Progenitor cell of endocrine pancreas (in vitro differentiated cells): ENCODE measurements around the gene CARS1. TPM values are rescaled to one million over a fixed set of nuclear protein-coding genes. Genes with fewer than 3 reads are reported as not detected.

Experiments used
- DNase-seq: peaks from one replicate; pipeline ENCODE4 v3.0.0; 2021; ENCODE audit warnings: low spot score; ENCODE audit not compliant: unreplicated experiment
- H3K27ac Mint-ChIP-seq: 2 replicates; pipeline ENCODE4 v1.8.0; 2021; ENCODE audit warnings: mild to moderate bottlenecking, moderate library complexity, mixed read lengths
- H3K27me3 Mint-ChIP-seq: 2 replicates; pipeline ENCODE4 v1.8.0; 2021; ENCODE audit warnings: mixed read lengths
- H3K36me3 Mint-ChIP-seq: 2 replicates; pipeline ENCODE4 v1.8.0; 2022; ENCODE audit warnings: mixed read lengths; ENCODE audit not compliant: insufficient read depth
- H3K4me1 Mint-ChIP-seq: 2 replicates; pipeline ENCODE4 v1.8.0; 2021; ENCODE audit warnings: low read depth, mixed read lengths
- H3K4me3 Mint-ChIP-seq: 2 replicates; pipeline ENCODE4 v1.8.0; 2021; ENCODE audit warnings: low read depth, mild to moderate bottlenecking, moderate library complexity, mixed read lengths
- H3K9me3 Mint-ChIP-seq: 2 replicates; pipeline ENCODE4 v1.8.0; 2021; ENCODE audit warnings: low read depth, mixed read lengths
- CTCF ChIP-seq: fragments of 200-600 bp; sonication (generic); IDR thresholded peaks from one replicate; pipeline ENCODE4 v1.5.0; 2021; ENCODE audit warnings: antibody characterized with exemption, mild to moderate bottlenecking; ENCODE audit not compliant: unreplicated experiment
- total RNA-seq: library from RNA; stranded (reverse); gene quantifications from 2 replicates; pipeline ENCODE4 v1.2.1, GENCODE V29; 2021

CARS1 gene
- total RNA-seq, 1 donor from 2014 or later: 56.4 TPM

DNA sequence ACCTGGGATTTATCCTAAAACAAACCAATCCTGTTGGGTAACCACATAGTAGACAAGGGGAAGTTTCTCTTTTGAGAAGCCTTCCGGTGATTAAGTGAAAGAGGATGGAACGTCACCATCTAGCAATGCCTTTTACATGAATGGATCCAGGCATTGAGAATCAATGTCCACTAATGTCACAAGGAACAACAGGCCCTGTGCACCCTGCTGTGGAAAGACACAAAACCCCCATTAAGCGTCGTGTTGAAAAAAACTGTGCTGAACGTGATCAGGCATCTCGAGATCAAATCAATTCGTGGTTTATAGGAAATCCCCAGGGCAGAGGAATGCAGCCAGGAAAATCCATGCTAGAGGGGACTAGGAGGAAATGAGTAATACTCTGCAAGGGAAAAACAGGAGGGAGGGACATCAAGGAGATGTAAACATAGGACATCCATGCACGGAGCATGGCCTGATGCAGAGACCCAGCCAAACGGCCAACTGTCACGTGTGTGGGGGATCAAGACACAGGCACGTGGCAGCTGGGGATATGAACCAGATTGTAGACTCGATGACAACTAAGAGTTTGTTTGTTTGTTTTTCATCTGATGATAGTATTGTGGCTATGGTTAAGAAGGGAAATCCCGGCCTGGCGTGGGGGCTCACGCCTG lies 38.6 kb upstream of the CARS1 start:
- H3K27me3 Mint-ChIP-seq: peaks cover 31% of the 10 kb centered on the region
- DNase-seq: no peak
- H3K27ac Mint-ChIP-seq: no peak overlapping the region
- no peak overlapping the region for H3K4me3 Mint-ChIP-seq
- H3K36me3 Mint-ChIP-seq: peaks cover 5% of the 10 kb centered on the region
- TF ChIP-seq CTCF: no peak
- no peaks in the 10 kb centered on the region for H3K9me3 Mint-ChIP-seq
- H3K4me1 Mint-ChIP-seq: no peaks in the 10 kb centered on the region

DNA sequence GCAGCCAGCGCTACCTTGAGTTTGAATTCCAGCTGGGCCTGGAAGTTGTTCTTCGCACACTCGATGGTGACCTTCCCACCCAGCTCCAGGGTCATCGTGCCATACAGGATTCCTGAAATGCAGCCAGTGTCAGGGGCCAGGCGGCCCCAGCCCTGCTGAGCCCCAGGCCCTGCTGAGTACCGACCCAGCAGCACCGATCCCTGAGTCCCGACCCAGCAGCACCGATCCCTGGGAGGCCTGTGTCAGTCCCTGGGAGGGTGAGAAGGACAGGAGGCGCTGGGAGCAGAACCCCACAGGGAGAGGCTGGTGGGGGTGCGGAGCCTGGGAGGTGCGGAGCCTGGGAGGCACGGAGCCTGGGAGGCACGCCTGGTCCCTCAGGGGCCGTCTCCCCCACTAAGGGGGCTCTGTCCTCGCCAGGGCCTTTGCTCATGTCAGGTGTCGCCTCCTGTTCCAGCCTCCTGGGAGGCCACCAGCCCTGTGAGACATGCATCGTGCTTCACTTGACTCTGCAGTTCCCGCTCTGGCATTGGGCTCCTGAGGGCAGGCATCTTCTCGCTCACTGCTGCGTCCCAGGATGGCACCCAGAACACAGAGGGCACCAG lies 37.1 kb upstream of the CARS1 start:
- Mint-ChIP-seq H3K27ac (no peak overlapping the region), H3K27me3 (peaks cover 28% of the 10 kb centered on the region), H3K36me3 (peaks cover 3% of the 10 kb centered on the region), H3K9me3 (no peaks in the 10 kb centered on the region), H3K4me1 (no peaks in the 10 kb centered on the region), H3K4me3 (no peak overlapping the region)
- DNase-seq: no peak
- TF ChIP-seq CTCF: no peak

- DNase-seq: no peak
- peaks cover 24% of the 10 kb centered on the region for H3K27me3 Mint-ChIP-seq
- TF ChIP-seq CTCF: no peak
- no peaks in the 10 kb centered on the region for H3K9me3 Mint-ChIP-seq
- no peak overlapping the region for H3K27ac Mint-ChIP-seq
- no peaks in the 10 kb centered on the region for H3K4me1 Mint-ChIP-seq
- H3K36me3 Mint-ChIP-seq: peaks cover 3% of the 10 kb centered on the region
- no peak overlapping the region for H3K4me3 Mint-ChIP-seq
These were observed 36.3 kb upstream of the CARS1 start for GRCh38 chr11:3093281-3094191.

DNA sequence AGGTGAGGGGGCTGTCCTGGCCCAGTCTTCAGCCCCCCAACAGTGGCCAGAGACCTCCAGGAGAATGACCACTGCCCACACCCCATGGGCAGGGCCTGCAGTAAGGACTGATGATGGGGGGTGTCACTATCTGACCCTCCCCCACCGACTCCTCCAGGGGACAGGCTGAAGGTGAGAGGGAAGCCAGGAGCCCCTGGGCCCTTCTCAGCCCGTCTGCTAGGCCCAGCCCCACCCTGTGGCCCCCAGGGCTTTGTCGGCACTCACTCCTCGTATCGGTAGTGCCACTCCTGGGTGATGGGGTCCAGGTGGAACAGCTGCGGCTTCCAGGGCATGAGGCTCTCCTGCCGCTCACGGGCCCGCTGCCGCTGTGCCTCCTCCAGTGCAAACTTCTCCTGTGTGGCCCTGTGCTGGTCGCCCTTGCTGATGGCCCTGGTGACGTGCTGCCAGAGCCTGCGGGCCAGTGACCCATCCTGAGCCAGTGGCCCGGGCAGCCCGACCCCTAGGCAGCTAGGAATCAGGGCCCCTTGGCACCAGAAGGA lies 35.4 kb upstream of the CARS1 start:
- DNase-seq: no peak
- no peaks in the 10 kb centered on the region for H3K9me3 Mint-ChIP-seq
- no peaks in the 10 kb centered on the region for H3K4me1 Mint-ChIP-seq
- no peak overlapping the region for H3K27ac Mint-ChIP-seq
- no peak overlapping the region for H3K4me3 Mint-ChIP-seq
- H3K27me3 Mint-ChIP-seq: peaks cover 21% of the 10 kb centered on the region
- TF ChIP-seq CTCF: no peak
- H3K36me3 Mint-ChIP-seq: peaks cover 3% of the 10 kb centered on the region
